WTC11 (cell line): Measurements from ENCODE around the gene TBRG1.

Experiments used
- ESRRA ChIP-seq: sonication (generic); formaldehyde crosslinking; IDR thresholded peaks from 2 replicates; pipeline ENCODE4 v1.8.1; 2022; ENCODE audit warnings: mild to moderate bottlenecking, missing genetic modification reagents, borderline replicate concordance
- ETV6 ChIP-seq: sonication (generic); formaldehyde crosslinking; IDR thresholded peaks from 2 replicates; pipeline ENCODE4 v1.8.1; 2022; ENCODE audit warnings: mild to moderate bottlenecking, missing genetic modification reagents
- GABPB1 ChIP-seq: sonication (generic); formaldehyde crosslinking; IDR thresholded peaks from 2 replicates; pipeline ENCODE4 v1.8.1; 2023; ENCODE audit warnings: mild to moderate bottlenecking, missing genetic modification reagents
- MXD4 ChIP-seq: fragments of 250-450 bp; sonication (Bioruptor Pico); IDR thresholded peaks from 2 replicates; pipeline ENCODE4 v1.8.0; 2021; ENCODE audit warnings: mild to moderate bottlenecking, moderate library complexity, borderline replicate concordance
- NFYB ChIP-seq: sonication (generic); formaldehyde crosslinking; conservative IDR thresholded peaks from 2 replicates; pipeline ENCODE4 v1.8.0; 2022; ENCODE audit warnings: low read depth, missing genetic modification reagents
- USF1 ChIP-seq: sonication (generic); formaldehyde crosslinking; IDR thresholded peaks from 2 replicates; pipeline ENCODE4 v1.8.0; 2022; ENCODE audit warnings: mild to moderate bottlenecking, missing genetic modification reagents
- ZNF121 ChIP-seq: sonication (generic); formaldehyde crosslinking; IDR thresholded peaks from 2 replicates; pipeline ENCODE4 v1.8.0; 2023; ENCODE audit warnings: missing genetic modification reagents
- ZNF281 ChIP-seq: sonication (generic); formaldehyde crosslinking; IDR thresholded peaks from 2 replicates; pipeline ENCODE4 v1.8.0; 2023; ENCODE audit warnings: mild to moderate bottlenecking, missing genetic modification reagents
- TF ChIP-seq, protein P1 (sequence below): fragments of 200-600 bp; IDR thresholded peaks from 2 replicates; pipeline ENCODE4 v1.8.0; 2022; ENCODE audit warnings: antibody characterized with exemption

DNA sequence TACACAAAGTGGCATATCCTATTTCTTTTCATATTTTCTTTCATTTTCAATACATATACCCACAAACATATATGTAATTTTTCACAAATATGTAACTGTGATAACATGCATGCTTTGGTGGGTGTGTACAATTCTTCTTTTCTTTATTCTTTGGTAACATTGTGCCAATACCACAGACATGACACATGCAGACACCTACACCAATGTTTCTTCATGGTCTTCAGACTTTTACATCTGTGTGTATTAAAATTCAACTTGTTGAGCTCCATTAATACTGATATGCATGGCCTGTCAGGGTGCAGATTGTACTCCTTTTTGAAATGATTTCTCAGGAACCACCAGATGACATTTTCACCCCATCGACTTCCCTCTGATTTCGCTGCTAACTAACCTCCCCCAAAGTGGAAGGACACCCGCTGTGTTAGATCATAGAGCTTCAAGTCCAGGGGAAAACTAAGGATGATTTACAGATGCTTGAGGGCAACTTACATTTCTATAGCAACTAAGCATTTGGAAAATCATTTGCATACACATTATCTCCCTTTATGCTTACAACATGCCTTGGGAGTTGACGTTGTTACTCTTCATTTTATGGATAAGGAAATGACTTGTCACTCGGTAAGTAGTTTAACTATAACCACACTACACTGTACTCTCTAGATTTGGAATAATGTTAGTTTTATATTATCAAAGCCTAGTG is 21.9 kb upstream of the TBRG1 start:
- TF ChIP-seq, protein P1, sequence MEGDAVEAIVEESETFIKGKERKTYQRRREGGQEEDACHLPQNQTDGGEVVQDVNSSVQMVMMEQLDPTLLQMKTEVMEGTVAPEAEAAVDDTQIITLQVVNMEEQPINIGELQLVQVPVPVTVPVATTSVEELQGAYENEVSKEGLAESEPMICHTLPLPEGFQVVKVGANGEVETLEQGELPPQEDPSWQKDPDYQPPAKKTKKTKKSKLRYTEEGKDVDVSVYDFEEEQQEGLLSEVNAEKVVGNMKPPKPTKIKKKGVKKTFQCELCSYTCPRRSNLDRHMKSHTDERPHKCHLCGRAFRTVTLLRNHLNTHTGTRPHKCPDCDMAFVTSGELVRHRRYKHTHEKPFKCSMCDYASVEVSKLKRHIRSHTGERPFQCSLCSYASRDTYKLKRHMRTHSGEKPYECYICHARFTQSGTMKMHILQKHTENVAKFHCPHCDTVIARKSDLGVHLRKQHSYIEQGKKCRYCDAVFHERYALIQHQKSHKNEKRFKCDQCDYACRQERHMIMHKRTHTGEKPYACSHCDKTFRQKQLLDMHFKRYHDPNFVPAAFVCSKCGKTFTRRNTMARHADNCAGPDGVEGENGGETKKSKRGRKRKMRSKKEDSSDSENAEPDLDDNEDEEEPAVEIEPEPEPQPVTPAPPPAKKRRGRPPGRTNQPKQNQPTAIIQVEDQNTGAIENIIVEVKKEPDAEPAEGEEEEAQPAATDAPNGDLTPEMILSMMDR, result no peak
- TF ChIP-seq MXD4 (CRISPR knock-in tag) (no peak), ESRRA (CRISPR knock-in tag) (no peak), NFYB (no peak), ZNF121 (CRISPR knock-in tag) (no peak), GABPB1 (CRISPR knock-in tag) (no peak), USF1 (CRISPR knock-in tag) (no peak), ETV6 (CRISPR knock-in tag) (no peak), ZNF281 (no peak)
